Superior temporal gyrus (tissue), 1 donor: Measurements from ENCODE around the gene AHSG.

Experiments
- DNase-seq: peaks from one replicate; pipeline ENCODE4 v3.0.0-alpha.2; 2016; ENCODE audit errors: extremely low spot score

The AHSG gene

GRCh38 chr3:186592682-186593081 is 20.2 kb upstream of the AHSG start:
- no peak for DNase-seq

GRCh38 chr3:186593862-186594261 is 19.0 kb upstream of the AHSG start:
- DNase-seq = no peak

- DNase-seq = no peak
Observed at GRCh38 chr3:186594591-186595113, 18.2 kb upstream of the AHSG start.

GRCh38 chr3:186596568-186597287 is 16.1 kb upstream of the AHSG start:
- no peak for DNase-seq

GRCh38 chr3:186598108-186598784 is 14.6 kb upstream of the AHSG start:
- DNase-seq = no peak

GRCh38 chr3:186598794-186599141 is 14.1 kb upstream of the AHSG start:
- DNase-seq = no peak

GRCh38 chr3:186599142-186599784 is 13.6 kb upstream of the AHSG start:
- DNase-seq = no peak

- DNase-seq = no peak
Observed at GRCh38 chr3:186599785-186600166, 13.1 kb upstream of the AHSG start.

- no peak for DNase-seq
Observed at GRCh38 chr3:186600896-186601295, 12.0 kb upstream of the AHSG start.

GRCh38 chr3:186603159-186603558 is 9.7 kb upstream of the AHSG start:
- no peak for DNase-seq

- DNase-seq = no peak
Observed at GRCh38 chr3:186605078-186605477, 7.8 kb upstream of the AHSG start.

GRCh38 chr3:186605561-186606545 is 7.0 kb upstream of the AHSG start:
- DNase-seq = no peak

- no peak for DNase-seq
Observed at GRCh38 chr3:186608624-186609215, 4.1 kb upstream of the AHSG start.

- DNase-seq = no peak
Observed at GRCh38 chr3:186609247-186609868, 3.5 kb upstream of the AHSG start.

GRCh38 chr3:186612065-186612464 is 795 bp upstream of the AHSG start:
- no peak for DNase-seq

- no peak for DNase-seq
Observed at GRCh38 chr3:186613637-186614265, 891 bp downstream of the AHSG start.

GRCh38 chr3:186614266-186614596 is 1.4 kb downstream of the AHSG start:
- no peak for DNase-seq

- peak; percentile 94 for DNase-seq
Observed at GRCh38 chr3:186614597-186615483, 2.0 kb downstream of the AHSG start.

- no peak for DNase-seq
Observed at GRCh38 chr3:186616299-186616617, 3.4 kb downstream of the AHSG start.
